HepG2 (cell line): ENCODE results near the gene MMP23B. TPM values are rescaled to one million over a fixed set of nuclear protein-coding genes. Genes with fewer than 3 reads are reported as not detected.

Source experiments
- ARNT ChIP-seq: fragments of 450-650 bp; IDR thresholded peaks from 2 replicates; pipeline ENCODE4 v1.6.1; 2017
- ASH2L ChIP-seq: fragments of 300-600, 200-600 bp; sonication (generic); IDR thresholded peaks from 2 replicates; pipeline ENCODE4 v1.7.0; 2017; ENCODE audit warnings: low read depth, mild to moderate bottlenecking, moderate library complexity, mixed read lengths, low read length; ENCODE audit not compliant: insufficient read length
- MEF2D ChIP-seq: sonication (generic); formaldehyde crosslinking; IDR thresholded peaks from 2 replicates; pipeline ENCODE4 v1.5.1; 2020; ENCODE audit warnings: mild to moderate bottlenecking, missing genetic modification reagents
- NCOA1 ChIP-seq: sonication (generic); formaldehyde crosslinking; IDR thresholded peaks from 2 replicates; pipeline ENCODE4 v1.9.0; 2021; ENCODE audit warnings: missing genetic modification reagents
- NCOA2 ChIP-seq: sonication (generic); formaldehyde crosslinking; IDR thresholded peaks from 2 replicates; pipeline ENCODE4 v1.8.0; 2022; ENCODE audit warnings: inconsistent platforms
- NONO ChIP-seq, 2 experiments: fragments of 450-650 bp in 1 of 2; sonication (generic) in 1 of 2; formaldehyde crosslinking in 1 of 2; IDR thresholded peaks in 1 of 2; conservative IDR thresholded peaks in 1 of 2; 2 replicates each; pipeline versions ENCODE4 v1.6.1 to v1.8.0; 2017 to 2022; ENCODE audit warnings: mild to moderate bottlenecking in 1 of 2, missing genetic modification reagents in 1 of 2, moderate library complexity in 1 of 2
- NR3C1 ChIP-seq: sonication (generic); formaldehyde crosslinking; IDR thresholded peaks from 2 replicates; pipeline ENCODE4 v1.4.0; 2020; ENCODE audit warnings: missing genetic modification reagents
- POGK ChIP-seq: sonication (generic); formaldehyde crosslinking; conservative IDR thresholded peaks from 2 replicates; pipeline ENCODE4 v1.8.0; 2022; ENCODE audit warnings: mild to moderate bottlenecking, moderate library complexity, missing genetic modification reagents
- POLR2G ChIP-seq: fragments of 200-400 bp; formaldehyde crosslinking; IDR thresholded peaks from 2 replicates; pipeline ENCODE4 v1.6.1; 2018; ENCODE audit warnings: mild to moderate bottlenecking, low read depth, low read length, moderate library complexity
- RBM39 ChIP-seq: fragments of 200-400 bp; formaldehyde crosslinking; IDR thresholded peaks from one replicate; pipeline ENCODE4 v1.6.1; 2018; ENCODE audit warnings: antibody characterized with exemption, mild to moderate bottlenecking, low read depth, low read length; ENCODE audit not compliant: poor library complexity, severe bottlenecking
- SOX6 ChIP-seq, 2 experiments: fragments of 450-650 bp in 1 of 2; sonication (generic) in 1 of 2; formaldehyde crosslinking in 1 of 2; IDR thresholded peaks; 2 replicates each; pipeline versions ENCODE4 v1.4.0 to v1.6.1; 2017 to 2020; ENCODE audit warnings: antibody characterized with exemption in 1 of 2, mild to moderate bottlenecking in 1 of 2, missing genetic modification reagents in 1 of 2
- SSRP1 ChIP-seq: IDR thresholded peaks from 2 replicates; pipeline ENCODE4 v1.6.1; 2016; ENCODE audit warnings: control low read depth
- TSC22D2 ChIP-seq: sonication (generic); formaldehyde crosslinking; IDR thresholded peaks from 2 replicates; pipeline ENCODE4 v1.5.1; 2020; ENCODE audit warnings: missing genetic modification reagents, mild to moderate bottlenecking, borderline replicate concordance
- ZFP82 ChIP-seq: sonication (generic); formaldehyde crosslinking; IDR thresholded peaks from 2 replicates; pipeline ENCODE4 v1.5.1; 2020; ENCODE audit warnings: mild to moderate bottlenecking, missing genetic modification reagents, borderline replicate concordance
- ZNF768 ChIP-seq: sonication (generic); formaldehyde crosslinking; IDR thresholded peaks from 2 replicates; pipeline ENCODE4 v1.4.0; 2020; ENCODE audit warnings: missing genetic modification reagents
- ZNF816 ChIP-seq: sonication (generic); formaldehyde crosslinking; IDR thresholded peaks from 2 replicates; pipeline ENCODE4 v1.8.0; 2022; ENCODE audit warnings: missing genetic modification reagents, mild to moderate bottlenecking, borderline replicate concordance
- polyA plus RNA-seq, 8 experiments: library from polyadenylated mRNA; depleted of rRNA in 3 of 8; stranded (reverse) in 7 of 8; unstranded in 1 of 8; fragments of >200 nt; fragmentation: Illumina TruSeq in 4 of 8; extraction: Trizol in 4 of 8; gene quantifications; 2 replicates each; pipeline versions ENCODE4 v1.2.1 to v1.2.3, GENCODE V29; 2011 to 2016; ENCODE audit warnings: low read depth in 4 of 8, missing spikeins in 1 of 8, mixed read lengths in 1 of 8; ENCODE audit not compliant: insufficient read depth in 1 of 8
- total RNA-seq, 5 experiments: library from RNA; depleted of rRNA; stranded (reverse); fragments of >200 nt; fragmentation: Illumina TruSeq; extraction: Trizol; gene quantifications; 2 replicates each; pipeline ENCODE4 v1.2.3, GENCODE V29; 2016; ENCODE audit warnings: low read depth in 1 of 5
- TF ChIP-seq, protein P1 (sequence below): IDR thresholded peaks from 2 replicates; pipeline ENCODE4 v1.4.0; 2020; ENCODE audit warnings: mild to moderate bottlenecking, missing genetic modification reagents
- TF ChIP-seq, protein P2 (sequence below): sonication (generic); formaldehyde crosslinking; IDR thresholded peaks from 2 replicates; pipeline ENCODE4 v1.4.0; 2020; ENCODE audit warnings: missing genetic modification reagents, borderline replicate concordance

MMP23B gene
- total and polyA plus RNA-seq, 2 of the 13 experiments (the other 11 are each of a cell fraction or from before 2014, with no cell fraction given) = 0.61 to 0.75 TPM

DNA sequence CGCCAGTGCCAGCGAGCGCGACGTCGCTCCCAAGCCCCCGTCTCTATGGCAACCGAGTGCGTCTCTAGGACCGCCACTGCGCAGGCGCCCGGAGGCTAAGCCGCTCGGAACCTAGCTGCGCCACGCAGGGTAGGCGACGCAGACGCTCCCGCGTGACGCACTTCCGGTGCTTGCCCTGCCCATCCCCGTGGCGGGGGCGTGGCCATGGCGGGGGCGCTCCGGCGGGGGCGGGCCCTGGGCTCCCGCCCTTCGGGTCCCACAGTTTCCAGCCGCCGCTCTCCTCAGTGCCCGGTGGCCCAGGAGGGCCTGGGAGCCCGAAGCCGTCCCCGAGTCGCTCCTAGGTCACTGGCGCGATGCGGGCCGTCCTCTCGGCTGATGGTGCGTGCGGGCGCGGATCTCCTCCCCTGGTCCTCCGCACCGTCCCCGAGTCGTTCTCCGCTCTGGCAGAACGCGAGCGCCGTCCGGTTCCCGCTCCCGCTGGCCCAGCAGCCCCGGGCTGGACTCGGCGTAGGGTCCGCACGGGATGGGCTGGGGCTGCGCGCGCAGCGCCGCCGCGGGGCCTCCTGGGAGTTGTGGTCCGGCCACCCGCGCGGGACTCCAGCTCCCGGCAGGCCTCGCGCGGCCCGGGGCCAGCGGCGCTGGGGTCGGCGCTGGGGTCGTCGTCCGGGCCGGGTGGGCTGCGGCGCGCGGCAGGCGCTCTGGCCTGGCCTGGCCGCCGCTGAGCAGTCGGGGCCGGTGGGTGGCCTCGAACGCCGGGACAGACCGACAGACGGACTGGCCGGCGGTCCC is 16.5 kb upstream of the MMP23B start, which contains the start of gene MIB2 (continued):
- TF ChIP-seq, protein P1, sequence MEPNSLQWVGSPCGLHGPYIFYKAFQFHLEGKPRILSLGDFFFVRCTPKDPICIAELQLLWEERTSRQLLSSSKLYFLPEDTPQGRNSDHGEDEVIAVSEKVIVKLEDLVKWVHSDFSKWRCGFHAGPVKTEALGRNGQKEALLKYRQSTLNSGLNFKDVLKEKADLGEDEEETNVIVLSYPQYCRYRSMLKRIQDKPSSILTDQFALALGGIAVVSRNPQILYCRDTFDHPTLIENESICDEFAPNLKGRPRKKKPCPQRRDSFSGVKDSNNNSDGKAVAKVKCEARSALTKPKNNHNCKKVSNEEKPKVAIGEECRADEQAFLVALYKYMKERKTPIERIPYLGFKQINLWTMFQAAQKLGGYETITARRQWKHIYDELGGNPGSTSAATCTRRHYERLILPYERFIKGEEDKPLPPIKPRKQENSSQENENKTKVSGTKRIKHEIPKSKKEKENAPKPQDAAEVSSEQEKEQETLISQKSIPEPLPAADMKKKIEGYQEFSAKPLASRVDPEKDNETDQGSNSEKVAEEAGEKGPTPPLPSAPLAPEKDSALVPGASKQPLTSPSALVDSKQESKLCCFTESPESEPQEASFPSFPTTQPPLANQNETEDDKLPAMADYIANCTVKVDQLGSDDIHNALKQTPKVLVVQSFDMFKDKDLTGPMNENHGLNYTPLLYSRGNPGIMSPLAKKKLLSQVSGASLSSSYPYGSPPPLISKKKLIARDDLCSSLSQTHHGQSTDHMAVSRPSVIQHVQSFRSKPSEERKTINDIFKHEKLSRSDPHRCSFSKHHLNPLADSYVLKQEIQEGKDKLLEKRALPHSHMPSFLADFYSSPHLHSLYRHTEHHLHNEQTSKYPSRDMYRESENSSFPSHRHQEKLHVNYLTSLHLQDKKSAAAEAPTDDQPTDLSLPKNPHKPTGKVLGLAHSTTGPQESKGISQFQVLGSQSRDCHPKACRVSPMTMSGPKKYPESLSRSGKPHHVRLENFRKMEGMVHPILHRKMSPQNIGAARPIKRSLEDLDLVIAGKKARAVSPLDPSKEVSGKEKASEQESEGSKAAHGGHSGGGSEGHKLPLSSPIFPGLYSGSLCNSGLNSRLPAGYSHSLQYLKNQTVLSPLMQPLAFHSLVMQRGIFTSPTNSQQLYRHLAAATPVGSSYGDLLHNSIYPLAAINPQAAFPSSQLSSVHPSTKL (CRISPR knock-in tag) = 0 out of 2 replicates have a peak, but pooled peaks have one; percentile 20
- TF ChIP-seq ARNT (no peak), TSC22D2 (CRISPR knock-in tag) (no peak), NR3C1 (CRISPR knock-in tag) (no peak), POLR2G (peak; percentile 91), NCOA2 (CRISPR knock-in tag) (peak; percentile 13; the same call in 1 of the 2 replicates), NONO (IDR thresholded peaks at IDR 0.05) (no peak), NONO (CRISPR knock-in tag; conservative IDR thresholded peaks at IDR 0.05) (peak; percentile 89), SSRP1 (CRISPR knock-in tag) (peak; percentile 67; the same call in 1 of the 2 replicates), ZNF816 (CRISPR knock-in tag) (no peak), RBM39 (no peak), NCOA1 (peak; percentile 51; the same call in 1 of the 2 replicates), MEF2D (CRISPR knock-in tag) (no peak), ZFP82 (CRISPR knock-in tag) (peak; percentile 88), ZNF768 (CRISPR knock-in tag) (peak; percentile 81), POGK (peak; percentile 84; the same call in 1 of the 2 replicates), ASH2L (peak; percentile 89), SOX6 (IDR thresholded peaks at IDR 0.05) (no peak), SOX6 (CRISPR knock-in tag; IDR thresholded peaks at IDR 0.05) (0 out of 2 replicates have a peak, but pooled peaks have one; percentile 35)
- TF ChIP-seq, protein P2, sequence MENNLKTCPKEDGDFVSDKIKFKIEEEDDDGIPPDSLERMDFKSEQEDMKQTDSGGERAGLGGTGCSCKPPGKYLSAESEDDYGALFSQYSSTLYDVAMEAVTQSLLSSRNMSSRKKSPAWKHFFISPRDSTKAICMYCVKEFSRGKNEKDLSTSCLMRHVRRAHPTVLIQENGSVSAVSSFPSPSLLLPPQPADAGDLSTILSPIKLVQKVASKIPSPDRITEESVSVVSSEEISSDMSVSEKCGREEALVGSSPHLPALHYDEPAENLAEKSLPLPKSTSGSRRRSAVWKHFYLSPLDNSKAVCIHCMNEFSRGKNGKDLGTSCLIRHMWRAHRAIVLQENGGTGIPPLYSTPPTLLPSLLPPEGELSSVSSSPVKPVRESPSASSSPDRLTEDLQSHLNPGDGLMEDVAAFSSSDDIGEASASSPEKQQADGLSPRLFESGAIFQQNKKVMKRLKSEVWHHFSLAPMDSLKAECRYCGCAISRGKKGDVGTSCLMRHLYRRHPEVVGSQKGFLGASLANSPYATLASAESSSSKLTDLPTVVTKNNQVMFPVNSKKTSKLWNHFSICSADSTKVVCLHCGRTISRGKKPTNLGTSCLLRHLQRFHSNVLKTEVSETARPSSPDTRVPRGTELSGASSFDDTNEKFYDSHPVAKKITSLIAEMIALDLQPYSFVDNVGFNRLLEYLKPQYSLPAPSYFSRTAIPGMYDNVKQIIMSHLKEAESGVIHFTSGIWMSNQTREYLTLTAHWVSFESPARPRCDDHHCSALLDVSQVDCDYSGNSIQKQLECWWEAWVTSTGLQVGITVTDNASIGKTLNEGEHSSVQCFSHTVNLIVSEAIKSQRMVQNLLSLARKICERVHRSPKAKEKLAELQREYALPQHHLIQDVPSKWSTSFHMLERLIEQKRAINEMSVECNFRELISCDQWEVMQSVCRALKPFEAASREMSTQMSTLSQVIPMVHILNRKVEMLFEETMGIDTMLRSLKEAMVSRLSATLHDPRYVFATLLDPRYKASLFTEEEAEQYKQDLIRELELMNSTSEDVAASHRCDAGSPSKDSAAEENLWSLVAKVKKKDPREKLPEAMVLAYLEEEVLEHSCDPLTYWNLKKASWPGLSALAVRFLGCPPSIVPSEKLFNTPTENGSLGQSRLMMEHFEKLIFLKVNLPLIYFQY (CRISPR knock-in tag) = no peak; the same call in 1 of the 2 replicates
